H1 (cell line): ENCODE measurements around the gene COL4A2.

Source experiments
- ATF2 ChIP-seq: IDR thresholded peaks from 2 replicates; pipeline ENCODE4 v1.6.1; 2012; ENCODE audit warnings: low read length, inconsistent platforms
- CREB1 ChIP-seq: IDR thresholded peaks from 2 replicates; pipeline ENCODE4 v1.6.1; 2012; ENCODE audit warnings: inconsistent platforms
- HDAC2 ChIP-seq, 2 experiments: fragments of 300-600 bp in 1 of 2; sonication (generic) in 1 of 2; IDR thresholded peaks; 2 replicates each; pipeline ENCODE4 v1.6.1; 2011 to 2012; ENCODE audit warnings: low read depth in 2 of 2, low read length in 2 of 2, mild to moderate bottlenecking in 2 of 2, moderate library complexity in 2 of 2, borderline replicate concordance in 1 of 2, inconsistent platforms in 1 of 2
- MAFK ChIP-seq: IDR thresholded peaks from 2 replicates; pipeline ENCODE4 v1.6.1; 2012; ENCODE audit warnings: low read depth, mild to moderate bottlenecking, improper control_type of control experiment, low read length
- POLR2A ChIP-seq, 2 experiments: IDR thresholded peaks; 1 replicate in 1 of 2; 2 replicates in 1 of 2; pipeline ENCODE4 v1.6.1; 2011; ENCODE audit warnings: low read depth in 2 of 2, low read length in 2 of 2, mild to moderate bottlenecking in 2 of 2; ENCODE audit errors: control extremely low read depth in 1 of 2
- POLR2AphosphoS5 ChIP-seq: IDR thresholded peaks from 2 replicates; pipeline ENCODE4 v1.6.1; 2011; ENCODE audit warnings: low read depth, low read length
- SIN3A ChIP-seq, 2 experiments: IDR thresholded peaks in 1 of 2; conservative IDR thresholded peaks in 1 of 2; 2 replicates each; pipeline ENCODE4 v1.6.1; 2011 to 2012; ENCODE audit warnings: low read length in 2 of 2, improper control_type of control experiment in 1 of 2, low read depth in 1 of 2, mild to moderate bottlenecking in 1 of 2
- TF ChIP-seq, protein P1 (sequence below), 3 experiments: IDR thresholded peaks; 1 replicate in 2 of 3; 2 replicates in 1 of 3; pipeline versions ENCODE4 v1.5.1 to v1.6.1; 2011; ENCODE audit warnings: low read length in 3 of 3, mild to moderate bottlenecking in 3 of 3, inconsistent platforms in 2 of 3, low read depth in 1 of 3, moderate library complexity in 1 of 3; ENCODE audit not compliant: insufficient read depth in 1 of 3; ENCODE audit errors: control extremely low read depth in 1 of 3

GRCh38 chr13:110546926-110547325 lies 239.8 kb downstream of the COL4A2 start:
- TF ChIP-seq MAFK (no peak), POLR2A (IDR thresholded peaks at IDR 0.05; ENCODE audit: control extremely low read depth in 1 of 2, low read depth in 2 of 2, low read length in 2 of 2) (no peak), ATF2 (no peak), POLR2AphosphoS5 (no peak), CREB1 (no peak), SIN3A (conservative IDR thresholded peaks at IDR 0.05 in 1 of 2, IDR thresholded peaks at IDR 0.05 in 1 of 2; ENCODE audit: low read depth in 1 of 2, low read length in 2 of 2) (no peak), HDAC2 (IDR thresholded peaks at IDR 0.05; ENCODE audit: borderline replicate concordance in 1 of 2, low read depth in 2 of 2, low read length in 2 of 2) (no peak)
- TF ChIP-seq, protein P1, sequence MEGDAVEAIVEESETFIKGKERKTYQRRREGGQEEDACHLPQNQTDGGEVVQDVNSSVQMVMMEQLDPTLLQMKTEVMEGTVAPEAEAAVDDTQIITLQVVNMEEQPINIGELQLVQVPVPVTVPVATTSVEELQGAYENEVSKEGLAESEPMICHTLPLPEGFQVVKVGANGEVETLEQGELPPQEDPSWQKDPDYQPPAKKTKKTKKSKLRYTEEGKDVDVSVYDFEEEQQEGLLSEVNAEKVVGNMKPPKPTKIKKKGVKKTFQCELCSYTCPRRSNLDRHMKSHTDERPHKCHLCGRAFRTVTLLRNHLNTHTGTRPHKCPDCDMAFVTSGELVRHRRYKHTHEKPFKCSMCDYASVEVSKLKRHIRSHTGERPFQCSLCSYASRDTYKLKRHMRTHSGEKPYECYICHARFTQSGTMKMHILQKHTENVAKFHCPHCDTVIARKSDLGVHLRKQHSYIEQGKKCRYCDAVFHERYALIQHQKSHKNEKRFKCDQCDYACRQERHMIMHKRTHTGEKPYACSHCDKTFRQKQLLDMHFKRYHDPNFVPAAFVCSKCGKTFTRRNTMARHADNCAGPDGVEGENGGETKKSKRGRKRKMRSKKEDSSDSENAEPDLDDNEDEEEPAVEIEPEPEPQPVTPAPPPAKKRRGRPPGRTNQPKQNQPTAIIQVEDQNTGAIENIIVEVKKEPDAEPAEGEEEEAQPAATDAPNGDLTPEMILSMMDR (IDR thresholded peaks at IDR 0.05; ENCODE audit: control extremely low read depth in 1 of 3, insufficient read depth in 1 of 3, low read depth in 1 of 3, low read length in 3 of 3): no peak
